D721Med (cell line): ENCODE measurements around the gene MRPL40.

Experiments
- DNase-seq: peaks from one replicate; pipeline ENCODE4 v3.0.0; 2011; ENCODE audit warnings: low spot score; ENCODE audit not compliant: insufficient read length
- FAIRE-seq: peaks from 2 replicates; lab custom pipeline; 2011; peaks lifted over from hg19 to GRCh38; lab: Jason Lieb, UNC
- TF ChIP-seq, protein P1 (sequence below): IDR thresholded peaks from 2 replicates; pipeline ENCODE4 v1.5.1; 2012; ENCODE audit warnings: mild to moderate bottlenecking, control low read depth; ENCODE audit not compliant: insufficient read depth; ENCODE audit errors: missing control alignments

Gene MRPL40

DNA sequence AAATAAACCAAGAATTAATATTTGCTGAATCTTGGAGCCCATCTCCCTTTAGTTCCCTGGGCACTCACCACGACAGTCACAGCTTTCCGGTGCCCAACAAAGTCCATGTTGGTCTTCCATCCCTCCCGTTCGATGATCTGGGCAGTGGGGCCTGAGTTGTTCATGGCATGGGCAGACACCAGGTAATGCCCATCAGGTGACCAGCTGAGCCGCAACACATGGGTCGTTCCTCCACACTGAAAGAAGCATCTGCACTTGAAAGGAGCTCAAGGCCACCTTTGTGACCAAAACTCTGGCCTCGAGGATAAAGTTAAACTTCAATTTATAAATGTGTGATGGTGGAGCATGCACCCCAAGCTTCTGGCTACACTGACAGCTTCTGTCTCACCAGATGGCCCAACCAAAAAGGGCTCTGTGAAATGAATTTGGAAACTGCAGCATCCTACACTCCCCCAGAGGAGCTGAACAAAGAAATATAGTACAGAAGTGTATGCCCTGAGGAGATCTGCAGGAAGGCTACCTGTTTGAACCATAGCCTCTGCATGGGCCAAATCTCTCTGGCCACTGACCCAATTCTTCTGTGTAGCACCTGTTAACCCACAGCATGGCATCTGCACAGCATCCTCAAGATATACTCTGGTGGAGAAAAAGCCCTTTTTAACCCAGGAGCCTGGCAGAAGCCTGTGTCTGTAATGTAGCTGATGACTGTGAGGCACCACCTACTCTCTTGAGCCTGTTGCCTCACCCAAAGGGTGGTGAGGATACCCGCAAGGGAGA is 37.9 kb upstream of the MRPL40 start:
- FAIRE-seq (no peak), DNase-seq (no peak)
- TF ChIP-seq, protein P1, sequence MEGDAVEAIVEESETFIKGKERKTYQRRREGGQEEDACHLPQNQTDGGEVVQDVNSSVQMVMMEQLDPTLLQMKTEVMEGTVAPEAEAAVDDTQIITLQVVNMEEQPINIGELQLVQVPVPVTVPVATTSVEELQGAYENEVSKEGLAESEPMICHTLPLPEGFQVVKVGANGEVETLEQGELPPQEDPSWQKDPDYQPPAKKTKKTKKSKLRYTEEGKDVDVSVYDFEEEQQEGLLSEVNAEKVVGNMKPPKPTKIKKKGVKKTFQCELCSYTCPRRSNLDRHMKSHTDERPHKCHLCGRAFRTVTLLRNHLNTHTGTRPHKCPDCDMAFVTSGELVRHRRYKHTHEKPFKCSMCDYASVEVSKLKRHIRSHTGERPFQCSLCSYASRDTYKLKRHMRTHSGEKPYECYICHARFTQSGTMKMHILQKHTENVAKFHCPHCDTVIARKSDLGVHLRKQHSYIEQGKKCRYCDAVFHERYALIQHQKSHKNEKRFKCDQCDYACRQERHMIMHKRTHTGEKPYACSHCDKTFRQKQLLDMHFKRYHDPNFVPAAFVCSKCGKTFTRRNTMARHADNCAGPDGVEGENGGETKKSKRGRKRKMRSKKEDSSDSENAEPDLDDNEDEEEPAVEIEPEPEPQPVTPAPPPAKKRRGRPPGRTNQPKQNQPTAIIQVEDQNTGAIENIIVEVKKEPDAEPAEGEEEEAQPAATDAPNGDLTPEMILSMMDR = no peak

DNA sequence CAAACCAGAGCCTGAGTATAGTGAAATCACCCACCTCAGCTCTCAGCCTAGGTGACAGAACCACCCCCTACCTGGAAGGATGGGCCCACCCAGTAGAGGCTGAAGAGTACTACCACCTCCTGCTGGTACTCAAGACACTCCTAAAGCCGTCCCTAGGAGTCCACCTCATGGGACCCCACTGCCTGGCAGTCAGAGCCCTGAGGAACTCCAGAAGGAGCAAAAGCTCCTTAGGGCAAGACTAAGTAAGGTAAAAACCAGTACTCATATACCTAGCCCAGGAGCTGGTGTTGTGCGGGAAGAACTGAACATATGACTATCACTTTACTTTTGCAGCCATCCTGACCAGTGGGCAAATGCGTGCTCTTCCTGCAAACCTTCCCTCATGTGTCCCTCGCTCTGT is 37.1 kb upstream of the MRPL40 start:
- no peak for FAIRE-seq
- TF ChIP-seq, protein P1 = no peak
- no peak for DNase-seq

DNA sequence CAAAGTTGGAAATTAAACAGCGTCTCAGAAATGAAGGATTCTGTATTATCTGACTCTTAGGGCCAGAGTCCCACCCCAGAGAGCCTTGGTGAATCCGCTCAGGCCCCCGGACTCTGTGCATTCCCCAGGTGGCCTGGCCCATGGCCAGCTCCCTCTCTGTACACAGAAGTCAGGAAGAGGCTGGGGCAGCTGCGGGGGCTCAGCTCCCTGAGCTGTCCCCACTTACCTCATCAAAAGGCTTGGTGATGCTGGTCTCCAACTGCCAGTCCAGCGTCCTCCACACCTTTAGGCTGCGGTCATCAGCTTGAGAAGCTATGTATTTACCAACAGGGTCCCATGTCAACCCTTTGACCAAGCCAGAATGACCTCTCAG is 35.8 kb upstream of the MRPL40 start:
- FAIRE-seq (no peak), DNase-seq (no peak)
- TF ChIP-seq, protein P1 = no peak

GRCh38 chr22:19396934-19397733 is 35.2 kb upstream of the MRPL40 start:
- TF ChIP-seq, protein P1 = no peak
- DNase-seq = no peak
- FAIRE-seq = no peak

DNA sequence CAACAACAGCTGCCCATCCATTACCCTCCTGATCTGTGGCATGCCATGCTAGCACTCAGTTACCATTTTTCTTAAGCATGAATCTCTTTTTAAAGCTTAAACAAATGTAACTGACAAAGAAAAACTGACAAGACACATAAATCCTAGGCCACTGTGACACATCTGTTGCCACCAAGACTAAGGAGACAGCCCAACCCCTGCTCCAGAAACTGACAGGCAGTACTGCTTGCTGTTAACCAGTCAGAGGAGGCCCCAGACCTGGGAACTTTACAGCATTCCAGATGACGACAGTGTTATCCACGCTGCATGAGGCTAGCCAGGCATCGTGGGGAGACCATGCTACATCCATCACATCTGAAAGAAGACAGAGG is 34.6 kb upstream of the MRPL40 start:
- FAIRE-seq (no peak), DNase-seq (no peak)
- TF ChIP-seq, protein P1 = no peak

DNA sequence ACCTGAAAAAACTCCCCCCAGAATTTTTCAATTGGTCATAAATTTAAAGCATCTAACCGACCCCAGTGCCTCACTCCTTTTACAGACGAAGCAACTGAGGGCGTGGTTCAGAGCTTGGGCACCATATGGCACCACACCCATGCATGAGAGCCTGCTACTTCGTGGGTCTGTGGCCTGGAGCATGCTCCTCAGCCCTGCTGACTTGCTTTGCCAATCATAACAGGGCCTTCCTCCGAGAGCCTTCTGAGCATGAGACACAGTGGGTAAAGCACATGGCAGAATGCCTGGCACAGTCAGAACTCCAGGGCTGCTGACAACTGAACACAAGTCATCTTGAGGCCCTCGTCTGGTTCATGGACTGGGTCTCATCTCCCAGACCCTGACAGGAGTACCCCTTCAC is 34.1 kb upstream of the MRPL40 start:
- TF ChIP-seq, protein P1 = no peak
- FAIRE-seq = no peak
- no peak for DNase-seq

GRCh38 chr22:19398652-19399051 is 33.7 kb upstream of the MRPL40 start:
- DNase-seq (no peak), FAIRE-seq (no peak)
- TF ChIP-seq, protein P1 = no peak
